Upper lobe of left lung (tissue), 4 donors: ENCODE results near the gene TSHZ2.

ENCODE experiments used
- POLR2A ChIP-seq, 4 donors: fragments of 450-650 bp; IDR thresholded peaks; one replicate each; pipeline ENCODE4 v1.5.1; 2016 to 2017; ENCODE audit warnings: antibody characterized with exemption in 4 of 4, mild to moderate bottlenecking in 2 of 4
- POLR2AphosphoS5 ChIP-seq, 2 donors: sonication (generic); formaldehyde crosslinking; IDR thresholded peaks; one replicate each; pipeline ENCODE4 v1.5.1; 2017; ENCODE audit warnings: antibody characterized with exemption in 2 of 2
- TF ChIP-seq, protein P1 (sequence below), 6 experiments: fragments of 450-650 bp in 4 of 6; fragments of 200-600 bp in 2 of 6; sonication (generic) in 2 of 6; IDR thresholded peaks; one replicate each; pipeline ENCODE4 v1.5.1; 2016 to 2019; ENCODE audit warnings: antibody characterized with exemption in 6 of 6

DNA sequence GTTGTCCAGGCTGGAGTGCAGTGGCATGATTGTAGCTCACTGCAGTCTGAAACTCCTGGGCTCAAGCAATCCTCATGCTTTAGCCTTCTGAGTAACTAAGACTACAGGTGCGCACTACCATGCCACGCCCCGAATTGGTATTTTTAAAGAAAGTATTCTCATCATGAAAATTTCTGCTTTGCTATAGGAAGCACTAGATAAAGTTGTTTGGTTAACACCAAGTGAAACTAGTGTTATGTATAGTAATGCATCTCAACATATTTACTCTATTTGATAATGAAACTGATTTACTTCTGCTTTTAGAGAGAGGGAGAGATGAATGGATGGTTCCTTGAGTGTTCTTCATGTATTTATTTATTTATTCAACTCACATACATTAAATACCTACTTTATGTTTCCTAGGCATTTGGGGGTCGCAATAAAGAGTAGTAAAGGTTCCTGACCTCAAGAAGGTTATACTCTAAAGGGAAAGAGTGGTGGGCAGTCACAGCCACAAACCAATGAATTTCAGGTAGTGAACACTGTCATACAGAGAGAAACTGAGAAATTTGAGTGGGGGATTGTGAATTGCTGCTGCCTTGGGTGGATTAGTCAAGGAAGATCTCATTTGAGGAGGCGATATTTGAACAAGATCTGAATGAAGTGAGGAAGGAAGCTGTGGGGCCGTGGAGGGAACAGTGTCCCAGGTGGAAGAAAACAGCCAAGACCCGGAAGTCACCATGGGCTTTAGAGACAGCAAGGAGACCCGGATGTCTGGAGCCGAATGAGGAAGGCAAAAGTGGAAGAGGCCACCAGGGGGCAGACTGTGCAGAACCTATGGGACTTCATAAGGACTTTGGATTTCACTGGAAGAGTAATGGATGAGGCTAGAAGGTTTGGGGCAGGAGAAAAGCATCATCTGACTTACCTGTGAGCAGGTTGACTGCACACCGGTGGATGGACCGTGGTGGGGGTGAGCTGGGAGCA is 185.6 kb downstream of the TSHZ2 start:
- TF ChIP-seq, protein P1, sequence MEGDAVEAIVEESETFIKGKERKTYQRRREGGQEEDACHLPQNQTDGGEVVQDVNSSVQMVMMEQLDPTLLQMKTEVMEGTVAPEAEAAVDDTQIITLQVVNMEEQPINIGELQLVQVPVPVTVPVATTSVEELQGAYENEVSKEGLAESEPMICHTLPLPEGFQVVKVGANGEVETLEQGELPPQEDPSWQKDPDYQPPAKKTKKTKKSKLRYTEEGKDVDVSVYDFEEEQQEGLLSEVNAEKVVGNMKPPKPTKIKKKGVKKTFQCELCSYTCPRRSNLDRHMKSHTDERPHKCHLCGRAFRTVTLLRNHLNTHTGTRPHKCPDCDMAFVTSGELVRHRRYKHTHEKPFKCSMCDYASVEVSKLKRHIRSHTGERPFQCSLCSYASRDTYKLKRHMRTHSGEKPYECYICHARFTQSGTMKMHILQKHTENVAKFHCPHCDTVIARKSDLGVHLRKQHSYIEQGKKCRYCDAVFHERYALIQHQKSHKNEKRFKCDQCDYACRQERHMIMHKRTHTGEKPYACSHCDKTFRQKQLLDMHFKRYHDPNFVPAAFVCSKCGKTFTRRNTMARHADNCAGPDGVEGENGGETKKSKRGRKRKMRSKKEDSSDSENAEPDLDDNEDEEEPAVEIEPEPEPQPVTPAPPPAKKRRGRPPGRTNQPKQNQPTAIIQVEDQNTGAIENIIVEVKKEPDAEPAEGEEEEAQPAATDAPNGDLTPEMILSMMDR (IDR thresholded peaks at IDR 0.05): peak in 4 of 6 experiments; percentile 25 to 41 (median 33)
- TF ChIP-seq POLR2A (IDR thresholded peaks at IDR 0.05) (no peak), POLR2AphosphoS5 (IDR thresholded peaks at IDR 0.05) (no peak)
